A549 treated with CORT108297 at 1 μM for 4 hours (cell line): Measurements from ENCODE around the gene MTARC1. TPM values are rescaled to one million over a fixed set of nuclear protein-coding genes. Genes with fewer than 3 reads are reported as not detected.

Experiments used
- total RNA-seq: library from RNA; stranded (reverse); fragments of 200-300 nt; extraction: Qiagen RNA extraction; gene quantifications from 5 replicates; pipeline ENCODE4 v1.2.3, GENCODE V29; 2022

The MTARC1 gene
- 8.8 to 11.1 TPM (median 10.0 TPM) in 5 replicates for total RNA-seq

DNA sequence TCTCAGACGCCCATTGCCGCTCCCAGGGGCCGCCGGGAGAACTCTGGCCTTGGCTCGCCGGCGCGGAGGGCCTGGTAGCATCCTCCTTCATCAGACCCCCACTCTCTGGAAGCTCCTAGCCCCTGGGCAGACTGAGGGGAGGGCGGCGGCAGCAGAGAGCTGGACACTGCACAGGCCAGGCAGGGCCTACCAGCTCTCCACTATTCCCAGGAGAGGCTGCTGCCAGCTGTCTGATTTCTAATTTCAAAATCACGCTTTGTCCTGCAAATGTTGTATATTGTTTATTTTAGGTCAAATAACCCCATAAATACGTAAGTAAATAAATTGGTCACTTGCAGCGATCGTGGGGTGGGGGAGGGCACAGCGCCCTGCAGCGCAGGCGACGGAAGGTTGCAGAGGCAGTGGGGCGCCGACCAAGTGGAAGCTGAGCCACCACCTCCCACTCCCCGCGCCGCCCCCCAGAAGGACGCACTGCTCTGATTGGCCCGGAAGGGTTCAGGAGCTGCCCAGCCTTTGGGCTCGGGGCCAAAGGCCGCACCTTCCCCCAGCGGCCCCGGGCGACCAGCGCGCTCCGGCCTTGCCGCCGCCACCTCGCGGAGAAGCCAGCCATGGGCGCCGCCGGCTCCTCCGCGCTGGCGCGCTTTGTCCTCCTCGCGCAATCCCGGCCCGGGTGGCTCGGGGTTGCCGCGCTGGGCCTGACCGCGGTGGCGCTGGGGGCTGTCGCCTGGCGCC, at the start of gene MTARC1:
Gene MTARC1, plus strand, starts transcription at position 577 of the 732 bp plus-strand sequence. Its CDS starts 32 bp downstream, at position 609.

DNA sequence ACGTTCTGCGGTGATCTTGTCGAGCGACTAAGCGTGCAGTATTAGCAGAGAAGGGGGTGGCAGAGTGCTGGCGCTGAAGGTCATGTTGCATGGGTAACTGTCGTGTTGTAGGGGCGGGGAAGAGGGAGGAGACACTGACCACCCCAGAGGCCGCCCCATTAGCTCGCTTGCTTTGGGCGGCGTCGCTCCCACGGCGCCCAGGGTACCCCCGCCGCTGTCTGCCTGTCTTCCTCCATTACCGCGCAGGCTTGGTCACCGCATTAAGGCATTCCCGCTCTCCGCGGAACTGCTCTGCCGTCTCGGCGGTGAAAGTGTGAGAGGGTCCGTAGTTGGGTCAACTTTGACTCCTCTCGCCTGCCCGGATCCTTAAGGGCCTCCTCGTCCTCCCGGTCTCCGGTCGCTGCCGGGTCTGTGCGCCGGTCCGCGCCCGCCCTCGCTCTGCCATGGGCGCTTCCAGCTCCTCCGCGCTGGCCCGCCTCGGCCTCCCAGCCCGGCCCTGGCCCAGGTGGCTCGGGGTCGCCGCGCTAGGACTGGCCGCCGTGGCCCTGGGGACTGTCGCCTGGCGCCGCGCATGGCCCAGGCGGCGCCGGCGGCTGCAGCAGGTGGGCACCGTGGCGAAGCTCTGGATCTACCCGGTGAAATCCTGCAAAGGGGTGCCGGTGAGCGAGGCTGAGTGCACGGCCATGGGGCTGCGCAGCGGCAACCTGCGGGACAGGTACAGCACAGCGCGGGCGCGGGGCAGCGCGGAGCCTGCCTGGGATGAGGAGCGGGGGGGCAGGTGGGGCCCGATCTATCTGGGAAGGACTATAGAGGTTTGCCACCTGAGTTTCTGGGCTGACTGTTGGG, 38.4 kb upstream of the MTARC1 start, which contains the start of gene MTARC2:
Gene MTARC2, plus strand, starts transcription at position 234 of the 846 bp plus-strand sequence. Its CDS starts 210 bp downstream, at position 444.

Other genes with a start within 250 kb of the MTARC1 start
- gene C1orf115, start 96.5 kb upstream of the MTARC1 start, total RNA-seq, result 4.1 to 6.3 TPM (median 5.5 TPM) in 5 replicates
- 9.7 to 14.8 TPM (median 12.2 TPM) in 5 replicates for gene MTARC2, start 38.6 kb upstream of the MTARC1 start, total RNA-seq
- gene HLX, start 92.5 kb downstream of the MTARC1 start, total RNA-seq, result 3.6 to 5.1 TPM (median 4.0 TPM) in 5 replicates